HG02973 (cell line): ENCODE data around the gene ALDH1A2.

Experiments
- ATAC-seq: cut with Tn5 transposase; IDR thresholded peaks from one replicate; pipeline ENCODE4 v1.9.1; 2021; ENCODE audit warnings: moderate library complexity; ENCODE audit not compliant: unreplicated experiment

The ALDH1A2 gene

DNA sequence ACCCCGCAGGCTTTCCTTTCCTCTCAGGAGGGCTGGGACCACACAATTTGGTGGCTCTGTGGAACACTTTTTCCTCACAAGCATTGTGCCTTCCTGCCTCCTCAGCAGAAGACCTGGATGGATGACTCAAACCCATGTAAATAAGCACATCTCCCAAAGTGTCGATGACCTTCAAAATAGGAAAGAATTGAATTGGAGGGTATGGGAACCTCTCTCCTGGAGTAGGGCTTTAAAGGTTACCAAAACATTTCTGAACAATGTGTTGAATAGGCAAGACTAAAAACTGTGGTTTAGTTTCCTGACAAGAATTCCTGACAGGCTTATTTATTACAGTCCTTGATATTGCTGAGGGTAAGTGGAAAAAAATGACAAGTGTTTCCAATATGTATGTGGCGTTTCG, 118.2 kb downstream of the ALDH1A2 start:
- ATAC-seq = no peak

DNA sequence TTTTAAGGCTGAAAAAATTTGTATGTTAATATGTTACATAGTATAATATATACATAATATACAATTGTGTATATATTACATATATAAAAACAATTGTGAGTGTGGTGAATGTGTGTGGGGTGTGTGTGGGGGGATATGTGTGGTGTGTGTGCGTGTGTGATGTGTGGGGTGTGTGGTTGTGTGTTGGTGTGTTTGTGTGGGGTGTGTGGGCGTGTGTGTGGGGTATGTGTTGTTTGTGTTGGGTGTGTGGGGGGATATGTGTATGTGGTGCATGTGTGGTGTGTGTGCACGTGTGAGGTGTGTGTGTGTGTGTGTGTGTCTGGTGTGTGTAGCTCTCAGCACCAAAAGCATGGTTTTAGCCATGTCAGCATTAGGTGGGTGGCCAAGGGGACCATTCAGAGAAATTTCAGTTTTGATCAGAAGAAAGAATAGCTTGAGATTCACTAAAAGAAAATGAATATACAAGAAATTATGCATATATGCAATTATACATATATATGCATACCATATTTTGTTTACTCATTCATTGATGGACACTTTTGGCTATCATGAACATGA, 118.9 kb downstream of the ALDH1A2 start:
- no peak for ATAC-seq

DNA sequence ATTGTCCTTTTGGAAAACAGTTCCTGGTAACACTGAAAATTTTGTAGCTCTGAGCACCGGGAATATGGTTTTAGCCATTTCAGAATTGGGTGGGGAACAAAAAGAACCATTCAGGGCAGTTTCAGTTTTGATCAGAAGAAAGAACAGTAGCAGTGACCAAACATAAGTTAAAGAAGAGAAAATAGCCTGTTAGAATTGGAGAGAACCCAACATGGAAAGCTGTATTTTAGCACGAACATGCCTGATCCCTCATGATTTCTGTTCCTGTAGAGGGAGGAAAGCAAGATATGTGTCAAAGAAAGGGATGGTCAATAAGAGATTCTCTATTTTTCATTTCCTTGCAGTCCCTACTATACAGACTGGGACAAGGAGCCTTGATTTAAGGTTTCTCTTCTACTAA, 119.9 kb downstream of the ALDH1A2 start:
- no peak for ATAC-seq

DNA sequence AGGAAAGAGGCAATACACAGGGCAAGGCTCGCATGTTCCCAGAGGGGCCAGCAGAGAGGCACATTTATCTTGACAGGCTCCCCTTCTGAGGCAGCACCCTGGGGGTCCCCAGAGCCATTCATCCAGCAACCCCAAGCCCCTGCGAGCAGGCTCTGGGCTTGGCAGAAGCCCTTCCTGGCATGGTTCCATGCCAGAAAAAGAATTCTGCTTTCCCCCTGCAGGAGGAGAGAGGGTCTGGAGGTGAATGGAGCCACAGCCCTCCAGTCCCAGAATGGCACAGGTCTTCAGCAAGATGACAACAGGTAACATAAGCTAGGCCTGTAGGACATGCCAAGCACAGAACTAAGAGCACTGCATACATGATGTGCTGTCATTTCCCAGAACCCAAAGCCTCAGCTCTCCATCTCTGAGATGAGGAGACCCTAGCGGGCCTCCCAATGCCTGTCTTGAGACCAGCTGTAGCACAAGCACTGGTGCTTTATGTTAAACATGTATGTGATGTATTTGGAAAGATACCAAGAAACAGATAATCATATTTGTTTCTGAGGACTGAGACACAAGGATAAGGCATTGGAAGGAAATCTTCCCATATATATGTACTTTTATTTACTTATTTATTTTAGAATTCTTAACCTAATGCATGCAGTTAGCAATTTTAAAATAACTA, 121.6 kb downstream of the ALDH1A2 start:
- ATAC-seq = no peak

DNA sequence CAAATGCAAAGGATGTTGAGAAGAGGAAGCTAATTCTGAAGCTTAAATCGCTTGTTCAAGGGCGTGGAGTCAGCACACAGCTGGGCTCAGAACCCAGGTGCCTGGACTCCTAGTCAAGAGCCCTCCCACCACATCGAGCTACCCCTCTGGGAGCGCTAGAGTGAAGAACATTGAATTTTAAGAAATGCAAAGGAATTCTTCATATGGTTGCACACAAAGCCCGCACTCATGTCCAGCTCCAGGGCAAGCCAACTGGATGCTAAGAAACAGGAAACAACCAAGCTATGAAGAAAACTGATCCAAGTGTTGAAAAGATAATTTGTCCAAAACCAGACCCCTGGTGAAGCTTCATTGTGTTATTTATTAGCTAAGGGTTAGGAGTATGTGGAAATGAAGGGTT, 122.3 kb downstream of the ALDH1A2 start:
- ATAC-seq = no peak

DNA sequence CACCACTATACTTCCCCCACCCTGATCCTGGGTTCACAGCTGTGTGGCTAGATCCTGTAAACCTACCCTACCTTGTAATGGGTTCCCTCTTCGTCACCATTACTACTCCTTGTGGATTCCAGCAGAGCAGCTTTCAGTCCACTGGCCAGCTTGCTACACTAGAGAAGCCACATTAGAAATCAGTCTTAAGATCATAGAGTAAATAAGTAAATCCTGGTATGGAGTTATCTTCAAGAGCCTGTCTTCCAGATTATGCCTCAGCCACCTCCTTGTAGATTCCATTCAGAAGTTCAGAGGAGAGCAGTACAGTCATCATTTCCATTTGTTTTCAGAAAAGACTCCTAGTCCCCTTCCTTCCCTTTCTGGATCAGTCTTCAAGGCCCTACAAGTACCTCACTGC, 123.7 kb downstream of the ALDH1A2 start:
- ATAC-seq = no peak

DNA sequence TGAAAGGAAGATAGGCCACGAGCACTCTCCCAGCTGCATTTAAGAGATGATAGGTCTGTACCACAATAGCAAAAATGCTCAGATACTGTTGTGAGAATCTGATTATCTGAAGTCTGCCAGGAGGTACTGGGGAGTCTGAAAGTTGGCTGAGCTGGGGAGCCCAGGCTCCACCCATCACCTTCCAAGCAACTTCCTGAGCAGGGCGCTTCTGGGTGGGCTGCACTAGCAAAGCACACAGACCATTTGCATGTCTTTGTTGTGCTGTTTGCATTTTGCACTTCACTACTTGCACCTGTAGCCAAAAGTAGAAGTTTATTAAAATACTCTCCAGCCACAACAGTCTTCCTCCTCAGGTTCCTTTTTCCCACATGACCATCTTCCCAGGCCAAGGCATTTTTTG, 133.2 kb downstream of the ALDH1A2 start:
- no peak for ATAC-seq

DNA sequence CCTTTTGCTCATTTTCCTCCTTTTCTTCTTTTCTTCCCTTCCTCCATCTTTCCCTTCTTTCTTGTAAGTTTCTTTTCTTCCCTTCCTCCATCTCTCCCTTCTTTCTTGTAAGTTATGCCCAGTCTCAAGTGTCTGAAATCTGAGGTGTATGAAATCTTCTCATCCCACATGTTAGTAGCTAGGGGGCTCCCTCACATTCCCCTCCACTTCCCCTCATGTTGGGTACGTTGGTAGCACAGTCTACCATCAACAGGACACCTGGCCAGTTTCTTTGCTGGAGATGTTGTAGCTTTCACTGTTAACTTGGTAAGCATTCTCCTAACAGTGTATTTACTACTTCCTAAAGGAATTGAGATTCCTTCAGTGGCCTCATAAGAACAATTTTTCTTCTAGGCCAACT, 133.9 kb downstream of the ALDH1A2 start:
- no peak for ATAC-seq

DNA sequence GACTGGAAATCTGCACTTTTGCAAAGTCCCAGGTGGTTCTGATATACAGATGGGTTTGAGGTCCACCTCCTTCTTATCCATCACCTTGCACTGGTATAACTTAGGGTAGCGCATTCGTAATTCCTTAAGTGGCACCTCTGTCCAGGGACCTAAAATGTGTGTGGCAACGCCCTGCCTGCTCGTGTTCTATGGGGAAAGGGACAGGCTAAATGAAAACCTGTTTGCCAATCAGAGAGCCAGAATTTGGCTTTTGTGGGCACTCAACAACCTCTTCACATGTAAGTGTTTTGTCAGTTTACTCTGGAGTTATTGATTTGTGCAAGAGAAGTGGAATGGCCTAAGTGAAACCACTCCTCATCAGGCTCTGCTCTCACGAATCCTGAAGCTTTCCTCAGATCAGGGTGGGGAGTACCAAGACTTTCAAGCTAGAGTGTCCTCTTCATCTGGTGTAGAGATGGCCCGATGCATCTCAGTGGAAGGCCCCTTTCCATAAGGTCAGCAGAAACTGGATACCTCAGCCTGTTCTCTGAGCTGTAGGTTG, 138.3 kb downstream of the ALDH1A2 start:
- ATAC-seq = no peak

DNA sequence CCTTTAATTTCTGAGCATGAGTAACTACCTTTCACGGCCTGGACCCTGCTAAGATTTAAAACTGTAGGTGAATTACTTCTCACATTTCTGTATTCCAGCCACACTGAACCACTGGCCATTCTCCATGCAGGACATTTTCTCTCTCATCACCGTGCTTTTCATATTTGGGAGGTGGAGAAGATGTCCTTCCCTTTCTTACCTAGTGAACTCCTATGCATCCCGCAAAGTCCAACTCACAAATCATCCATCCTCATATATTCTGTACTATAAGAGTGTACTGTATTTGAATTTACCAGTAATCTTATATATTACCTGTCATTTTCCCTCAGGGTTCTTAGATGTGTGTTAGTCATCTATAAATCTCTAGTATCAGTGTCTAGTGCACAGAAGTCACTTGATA, 139.9 kb downstream of the ALDH1A2 start:
- no peak for ATAC-seq

DNA sequence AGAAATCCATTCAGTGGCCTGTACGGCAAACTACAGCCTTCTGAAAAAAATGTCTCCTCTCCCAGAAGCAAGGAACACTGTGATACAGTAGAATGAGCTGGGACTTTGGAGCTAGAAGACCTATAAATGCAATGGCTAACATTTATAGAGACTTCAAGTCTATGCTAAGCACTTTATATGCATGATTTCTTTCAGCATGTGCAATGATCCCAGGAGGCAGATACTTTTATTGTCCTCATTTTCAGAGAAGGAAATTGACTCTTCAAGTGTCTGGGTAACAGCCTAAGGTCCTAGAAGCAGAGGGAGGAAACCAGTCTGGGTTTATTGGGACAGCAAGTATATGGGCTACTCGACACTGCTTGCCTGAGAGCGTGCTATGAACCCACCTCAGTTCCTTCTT, 140.9 kb downstream of the ALDH1A2 start:
- no peak for ATAC-seq

DNA sequence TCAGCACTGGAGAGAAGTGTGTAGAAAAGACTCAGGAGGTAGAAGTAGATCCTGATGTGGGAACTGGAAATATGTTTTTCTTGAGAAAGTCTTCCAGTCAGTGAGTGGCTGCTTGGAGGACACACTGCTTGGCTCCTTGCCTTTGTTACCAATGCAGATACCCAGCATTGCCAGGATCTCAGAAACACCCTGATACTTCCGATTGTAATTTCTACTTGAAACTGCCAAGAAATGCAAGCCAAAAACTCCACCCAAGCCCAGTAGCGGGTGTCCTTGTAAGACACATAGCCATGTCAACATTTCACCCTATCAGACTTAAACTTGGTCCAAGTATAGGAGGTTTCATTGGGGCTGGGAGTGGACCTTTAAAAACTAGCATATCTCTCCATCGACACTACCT, 141.8 kb downstream of the ALDH1A2 start:
- no peak for ATAC-seq

DNA sequence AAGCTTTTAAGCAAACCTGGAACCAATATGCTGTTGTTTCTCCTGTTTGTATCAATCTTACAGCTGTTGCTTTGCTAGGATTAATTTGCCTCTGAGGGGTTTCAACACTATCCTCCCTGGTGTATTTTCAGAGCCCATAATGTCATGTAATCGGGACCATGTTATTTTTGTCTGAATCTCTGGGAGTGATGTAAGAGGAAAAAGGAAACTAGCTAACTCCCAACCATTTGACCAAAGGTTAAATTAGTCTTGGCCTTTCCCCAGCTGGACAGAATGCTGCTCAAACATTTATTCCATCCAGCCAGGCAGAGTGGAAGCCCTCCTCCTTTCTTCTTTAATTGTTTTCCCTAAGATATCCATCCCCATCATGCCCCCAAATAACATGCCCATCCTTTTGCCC, 142.2 kb downstream of the ALDH1A2 start:
- no peak for ATAC-seq

DNA sequence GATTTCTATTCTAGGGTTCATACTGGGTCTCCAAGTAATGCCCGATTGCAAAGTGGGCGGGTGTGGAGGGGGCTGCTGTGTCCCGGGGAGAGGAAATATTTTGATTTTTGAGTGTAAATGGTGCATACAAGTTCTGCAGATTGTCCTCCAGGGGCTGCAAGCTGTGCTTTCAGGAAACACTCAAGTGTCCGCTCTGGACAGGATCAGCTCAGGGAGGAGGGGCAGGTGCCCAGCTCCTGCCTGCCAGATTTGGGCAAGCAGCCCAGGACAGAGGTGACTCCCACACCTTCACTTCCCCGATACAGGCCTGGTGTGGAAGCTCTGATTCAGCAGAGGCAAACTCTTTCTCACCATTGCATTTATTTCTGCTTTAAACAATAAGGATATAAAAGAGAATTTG, 142.7 kb downstream of the ALDH1A2 start:
- no peak for ATAC-seq

DNA sequence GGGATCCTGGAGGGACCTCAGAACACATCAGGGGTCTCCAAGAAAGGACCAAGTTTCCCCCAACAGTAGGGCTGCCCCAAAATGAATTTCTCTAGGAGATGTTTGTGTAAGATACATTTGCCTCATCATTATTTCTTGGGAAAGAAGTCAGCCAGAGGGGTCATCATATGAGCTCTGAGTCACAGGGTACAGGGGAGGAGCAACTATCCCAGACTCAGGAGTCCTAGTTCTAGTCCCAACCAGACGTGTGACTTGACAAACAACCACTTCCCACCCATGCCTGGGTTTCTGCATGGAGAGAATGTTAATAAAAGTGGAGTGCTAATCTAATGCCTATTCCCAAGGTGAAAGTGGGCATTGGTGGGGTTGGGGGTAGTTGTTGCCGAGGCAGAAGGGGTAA, 144.1 kb downstream of the ALDH1A2 start:
- no peak for ATAC-seq

DNA sequence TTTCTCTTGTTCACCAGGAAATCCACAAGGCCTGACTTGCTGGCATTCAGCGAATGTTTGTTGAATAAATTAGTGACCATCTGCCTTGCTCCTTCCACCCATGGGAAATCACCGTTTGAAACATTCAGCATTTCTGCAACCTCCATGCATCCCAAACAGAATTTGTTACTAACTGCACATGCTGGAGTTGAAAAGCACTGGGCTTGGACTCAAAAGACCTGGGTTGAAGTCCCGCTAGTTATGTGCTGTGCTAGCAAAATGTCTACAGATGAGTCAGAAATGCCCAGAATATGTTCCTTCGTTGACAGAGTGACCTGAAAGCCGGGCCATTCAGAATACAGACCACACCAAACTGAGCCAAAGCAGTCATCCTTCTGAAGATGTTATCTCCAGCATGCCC, 144.6 kb downstream of the ALDH1A2 start:
- no peak for ATAC-seq

DNA sequence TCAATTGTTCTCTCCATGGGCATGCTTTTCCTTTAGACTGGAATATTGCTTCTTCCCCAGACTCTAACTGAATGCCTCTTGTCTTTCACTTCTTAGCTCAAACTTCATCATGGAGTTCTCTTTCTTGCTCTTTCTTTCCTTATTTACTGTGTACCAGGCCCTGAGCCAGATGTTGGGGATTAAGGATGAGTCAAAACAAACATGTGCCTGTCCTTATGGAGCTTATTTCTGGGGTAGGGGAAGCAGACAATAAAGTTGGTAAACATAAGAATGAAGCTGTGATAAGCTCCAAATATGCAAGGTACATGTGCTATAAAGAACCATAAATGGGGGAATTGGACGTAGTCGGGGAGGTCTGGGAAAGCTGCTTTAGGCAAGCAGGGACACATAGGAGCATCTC, 145.8 kb downstream of the ALDH1A2 start:
- ATAC-seq = no peak

DNA sequence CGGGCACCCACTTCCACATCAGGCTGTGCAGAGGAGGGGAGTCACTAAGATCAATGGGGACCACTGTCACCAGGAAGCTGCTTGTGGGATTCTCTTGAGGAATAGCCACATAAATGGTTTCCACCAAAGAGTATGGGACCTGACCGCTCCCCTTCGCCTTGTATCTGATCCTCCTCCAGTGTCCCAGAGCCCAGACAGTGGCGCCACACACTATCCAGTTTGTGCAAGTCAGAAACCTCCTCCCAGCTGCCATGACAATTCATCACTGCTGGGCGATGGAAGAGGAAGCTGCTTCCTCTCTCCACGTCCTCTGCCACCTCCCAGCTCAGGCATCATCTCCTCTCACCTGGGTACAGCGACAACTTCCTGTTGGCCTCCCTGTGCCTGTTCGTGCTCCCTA, 147.5 kb downstream of the ALDH1A2 start:
- ATAC-seq = no peak

DNA sequence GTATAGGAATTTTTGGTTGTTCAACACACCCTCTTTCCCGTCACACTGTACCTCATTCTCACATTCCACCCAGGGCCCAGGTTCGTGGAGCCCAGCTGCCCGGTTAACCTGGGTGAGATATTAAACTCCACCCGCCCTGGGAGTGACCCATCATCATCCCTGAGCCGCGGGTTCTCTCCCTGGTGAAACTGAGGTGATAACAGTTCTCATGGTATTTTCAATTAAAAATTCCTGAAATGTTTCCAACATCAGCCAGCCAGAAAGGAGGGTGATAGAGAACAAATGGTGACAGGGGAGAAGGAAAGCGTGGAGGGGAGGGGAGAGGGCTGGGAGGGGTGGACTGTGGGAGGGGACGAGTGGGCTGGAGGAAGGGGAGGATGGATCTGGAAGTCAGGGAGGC, 148.8 kb downstream of the ALDH1A2 start:
- ATAC-seq = no peak

DNA sequence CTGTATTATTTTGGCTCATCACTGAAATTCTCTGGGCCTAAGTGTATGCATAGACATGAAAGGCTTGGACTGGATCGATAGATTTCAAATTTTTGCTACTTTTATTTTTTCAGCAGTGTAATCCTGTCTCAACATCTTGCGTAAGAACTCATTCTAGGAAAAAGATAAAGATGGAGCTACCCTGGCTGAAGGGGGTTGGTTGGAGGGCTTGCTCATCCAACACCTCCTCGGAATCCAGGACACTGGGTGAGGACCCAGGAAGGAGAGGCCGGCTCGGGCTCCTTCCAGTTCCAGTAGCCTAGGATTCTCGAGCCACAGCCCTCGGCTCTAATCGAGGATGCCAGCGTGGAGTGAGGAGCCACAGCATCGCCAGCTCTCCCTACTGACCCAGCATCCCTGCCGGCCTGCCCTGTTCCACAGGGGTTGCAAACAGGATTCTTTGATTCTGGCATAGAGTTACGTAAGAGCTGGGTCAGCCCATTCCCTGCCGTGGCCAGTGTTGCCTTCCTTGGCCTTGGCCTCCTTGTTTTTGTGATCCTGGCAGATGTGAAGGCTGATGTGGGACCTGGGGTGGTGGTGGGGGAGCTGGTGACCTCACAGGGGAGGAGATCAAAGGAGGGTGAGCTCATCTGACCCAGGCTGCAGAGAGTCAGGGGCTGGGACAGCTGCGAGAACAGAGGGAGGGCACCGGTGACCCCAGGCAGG, 149.5 kb downstream of the ALDH1A2 start:
- no peak for ATAC-seq

DNA sequence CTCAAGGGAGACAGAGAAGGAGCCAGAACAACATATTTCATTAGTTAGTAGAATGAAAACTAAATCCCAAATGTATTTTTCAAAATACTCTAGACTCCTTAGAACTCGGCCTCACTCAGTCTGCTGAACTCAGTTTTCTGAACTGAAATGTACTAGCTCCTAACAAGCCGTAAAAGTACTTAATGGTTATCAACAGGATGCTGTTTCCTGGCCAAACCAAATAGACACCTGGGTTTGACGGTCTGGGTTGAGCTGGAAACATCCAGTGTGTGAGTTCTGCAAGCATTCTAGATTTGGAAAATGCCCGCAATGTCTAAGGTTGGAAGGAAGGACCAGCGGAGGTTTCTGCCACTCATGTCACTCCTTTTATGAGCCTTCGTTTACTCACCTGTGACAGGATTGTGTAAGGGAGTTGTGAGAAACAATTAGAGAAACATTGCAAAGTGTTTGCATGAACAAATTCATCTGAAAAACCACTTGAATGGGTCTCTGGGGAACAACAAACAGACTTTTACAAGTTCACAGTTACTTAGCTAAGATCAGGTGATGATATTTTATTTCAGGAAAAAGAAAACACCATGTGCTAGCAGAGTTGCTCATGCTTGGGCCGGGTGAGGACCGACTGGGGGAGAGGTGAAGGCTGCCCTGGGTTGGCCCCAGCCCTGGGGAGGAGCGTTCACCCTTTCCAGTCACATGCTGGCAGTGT, 151.0 kb downstream of the ALDH1A2 start:
- ATAC-seq = no peak

DNA sequence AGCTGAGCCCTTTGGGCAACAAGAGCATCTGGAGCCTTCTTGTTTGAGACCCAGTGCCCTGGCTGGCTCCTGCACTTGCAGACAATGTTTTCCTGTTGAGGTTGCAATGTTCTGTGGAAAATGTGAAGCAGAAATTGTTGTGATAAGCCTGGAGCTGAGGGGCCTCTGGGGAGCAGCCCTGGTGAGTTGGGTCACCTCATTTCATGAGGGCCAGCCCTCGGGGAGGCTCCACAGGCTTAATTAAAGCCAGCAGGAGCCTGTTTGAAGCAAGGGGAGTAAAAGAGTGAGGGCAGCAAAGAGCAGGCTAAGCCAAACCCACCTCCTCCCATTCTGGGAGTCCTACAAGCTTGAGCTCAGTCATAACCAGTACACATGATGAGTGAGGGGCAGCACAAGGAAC, 154.3 kb downstream of the ALDH1A2 start:
- ATAC-seq = no peak
